Suprapubic skin (tissue), 4 donors: ENCODE results near the gene CSNK1G1. TPM values are rescaled to one million over a fixed set of nuclear protein-coding genes. Genes with fewer than 3 reads are reported as not detected.

Experiments used
- DNase-seq, 2 donors: peaks; one replicate each; pipeline ENCODE4 v3.0.0-alpha.2; 2019; ENCODE audit warnings: low spot score in 2 of 2
- H3K27ac ChIP-seq: fragments of 200-600 bp; sonication (generic); one replicate; pipeline ENCODE4 v1.5.1; 2019
- H3K27me3 ChIP-seq: fragments of 200-600 bp; sonication (generic); one replicate; pipeline ENCODE4 v1.5.1; 2019
- H3K36me3 ChIP-seq: fragments of 200-600 bp; sonication (generic); one replicate; pipeline ENCODE4 v1.5.1; 2019
- H3K4me1 ChIP-seq: fragments of 200-600 bp; sonication (generic); one replicate; pipeline ENCODE4 v1.5.1; 2019
- H3K4me3 ChIP-seq: fragments of 200-600 bp; sonication (generic); one replicate; pipeline ENCODE4 v1.5.1; 2019; ENCODE audit warnings: mild to moderate bottlenecking
- H3K9me3 ChIP-seq: fragments of 200-600 bp; sonication (generic); one replicate; pipeline ENCODE4 v1.5.1; 2019
- CTCF ChIP-seq, 2 donors: fragments of 200-600 bp in 1 of 2; fragments of 450-650 bp in 1 of 2; sonication (generic) in 1 of 2; IDR thresholded peaks; one replicate each; pipeline ENCODE4 v1.5.1; 2016 to 2019; ENCODE audit warnings: antibody characterized with exemption in 2 of 2, mild to moderate bottlenecking in 1 of 2, moderate library complexity in 1 of 2
- EP300 ChIP-seq: sonication (generic); formaldehyde crosslinking; IDR thresholded peaks from one replicate; pipeline ENCODE4 v1.6.1; 2017; ENCODE audit warnings: antibody characterized with exemption
- POLR2A ChIP-seq, 2 donors: fragments of 450-650 bp; IDR thresholded peaks; one replicate each; pipeline ENCODE4 v1.6.1; 2017; ENCODE audit warnings: antibody characterized with exemption in 2 of 2, mild to moderate bottlenecking in 2 of 2, moderate library complexity in 2 of 2
- POLR2AphosphoS5 ChIP-seq, 3 donors: sonication (generic); formaldehyde crosslinking; IDR thresholded peaks; one replicate each; pipeline ENCODE4 v1.6.1; 2017; ENCODE audit warnings: antibody characterized with exemption in 3 of 3
- WGBS: methylation state at CpG from one replicate; pipeline ENCODE4 v1.1.5; 2018; 5-methylcytosine and 5-hydroxymethylcytosine counted together
- total RNA-seq, 4 donors: library from RNA; depleted of rRNA; stranded (reverse); fragments of >200 nt; gene quantifications; one replicate each; pipeline ENCODE4 v1.1.0, GENCODE V29; 2016

CSNK1G1 gene
- total RNA-seq, 4 donors from 2014 or later = 15.9 to 28.8 (median 23.9) TPM

GRCh38 chr15:64324165-64324877, 31.7 kb downstream of the CSNK1G1 start:
- WGBS = 77% methylated on average over 5 of the region's 5 CpGs
- no peaks in the 10 kb centered on the region for H3K36me3 ChIP-seq
- H3K4me1 ChIP-seq = peaks cover 2% of the 10 kb centered on the region
- H3K9me3 ChIP-seq = no peaks in the 10 kb centered on the region
- DNase-seq = no peak
- TF ChIP-seq POLR2A (IDR thresholded peaks at IDR 0.05) (no peak), POLR2AphosphoS5 (IDR thresholded peaks at IDR 0.05) (no peak), CTCF (IDR thresholded peaks at IDR 0.05) (no peak), EP300 (no peak)
- no peak overlapping the region for H3K4me3 ChIP-seq
- H3K27me3 ChIP-seq = no peaks in the 10 kb centered on the region
- H3K27ac ChIP-seq = no peak overlapping the region

GRCh38 chr15:64315216-64315615, 40.8 kb downstream of the CSNK1G1 start:
- Histone ChIP-seq H3K4me1 (peaks cover 6% of the 10 kb centered on the region), H3K36me3 (no peaks in the 10 kb centered on the region), H3K27ac (no peak overlapping the region), H3K4me3 (no peak overlapping the region), H3K9me3 (no peaks in the 10 kb centered on the region), H3K27me3 (no peaks in the 10 kb centered on the region)
- TF ChIP-seq EP300 = no peak
- TF ChIP-seq CTCF (IDR thresholded peaks at IDR 0.05) = no peak
- TF ChIP-seq POLR2A (IDR thresholded peaks at IDR 0.05) = no peak
- TF ChIP-seq POLR2AphosphoS5 (IDR thresholded peaks at IDR 0.05) = no peak
- 48% methylated on average over 4 of the region's 4 CpGs for WGBS
- no peak for DNase-seq

- Histone ChIP-seq H3K27me3 (no peaks in the 10 kb centered on the region), H3K36me3 (no peaks in the 10 kb centered on the region), H3K4me3 (no peak overlapping the region), H3K27ac (no peak overlapping the region), H3K9me3 (no peaks in the 10 kb centered on the region), H3K4me1 (peaks cover 6% of the 10 kb centered on the region)
- no peak for DNase-seq
- TF ChIP-seq POLR2A (IDR thresholded peaks at IDR 0.05) (no peak), POLR2AphosphoS5 (IDR thresholded peaks at IDR 0.05) (no peak), CTCF (IDR thresholded peaks at IDR 0.05) (no peak), EP300 (no peak)
- 69% methylated on average over 3 of the region's 3 CpGs for WGBS
These were observed 41.5 kb downstream of the CSNK1G1 start for GRCh38 chr15:64314456-64314855.

GRCh38 chr15:64311566-64311965, 44.4 kb downstream of the CSNK1G1 start:
- H3K27me3 ChIP-seq = no peaks in the 10 kb centered on the region
- peaks cover 6% of the 10 kb centered on the region for H3K4me1 ChIP-seq
- H3K4me3 ChIP-seq = no peak overlapping the region
- H3K36me3 ChIP-seq = no peaks in the 10 kb centered on the region
- WGBS = 94% methylated on average over 6 of the region's 6 CpGs
- no peaks in the 10 kb centered on the region for H3K9me3 ChIP-seq
- H3K27ac ChIP-seq = no peak overlapping the region
- TF ChIP-seq EP300 (no peak), CTCF (IDR thresholded peaks at IDR 0.05) (no peak), POLR2AphosphoS5 (IDR thresholded peaks at IDR 0.05) (no peak), POLR2A (IDR thresholded peaks at IDR 0.05) (no peak)
- DNase-seq = no peak

- H3K36me3 ChIP-seq = no peaks in the 10 kb centered on the region
These were observed 45.9 kb downstream of the CSNK1G1 start for GRCh38 chr15:64310036-64310435.

More at GRCh38 chr15:64310036-64310435, 45.9 kb downstream of the CSNK1G1 start:
- Histone ChIP-seq H3K27ac (no peak overlapping the region), H3K4me1 (peaks cover under 1% of the 10 kb centered on the region), H3K27me3 (no peaks in the 10 kb centered on the region), H3K4me3 (no peak overlapping the region), H3K9me3 (no peaks in the 10 kb centered on the region)
- no peak for DNase-seq
- TF ChIP-seq CTCF (IDR thresholded peaks at IDR 0.05) = no peak
- no peak for TF ChIP-seq EP300
- no peak for TF ChIP-seq POLR2A (IDR thresholded peaks at IDR 0.05)
- no peak for TF ChIP-seq POLR2AphosphoS5 (IDR thresholded peaks at IDR 0.05)
